NB4 (cell line): ENCODE data around the gene RBM10.

ENCODE experiments used
- DNase-seq: peaks from one replicate; pipeline ENCODE4 v3.0.0; 2010; ENCODE audit warnings: low read depth
- H3K4me3 ChIP-seq: one replicate; pipeline ENCODE4 v1.5.1; 2011; ENCODE audit warnings: mild to moderate bottlenecking, low read depth, low read length, moderate library complexity
- CTCF ChIP-seq: IDR thresholded peaks from one replicate; pipeline ENCODE4 v1.5.1; 2012; ENCODE audit warnings: low read depth, low read length
- MAX ChIP-seq: IDR thresholded peaks from 2 replicates; pipeline ENCODE4 v1.6.1; 2011; ENCODE audit warnings: low read depth, low read length
- MYC ChIP-seq: IDR thresholded peaks from 2 replicates; pipeline ENCODE4 v1.6.1; 2011; ENCODE audit warnings: low read depth, low read length
- POLR2A ChIP-seq: IDR thresholded peaks from 2 replicates; pipeline ENCODE4 v1.6.1; 2011; ENCODE audit warnings: mild to moderate bottlenecking; ENCODE audit not compliant: insufficient read length; ENCODE audit errors: extremely low read depth

Gene RBM10

GRCh38 chrX:47233333-47234113, 88.5 kb downstream of the RBM10 start:
- no peak for TF ChIP-seq CTCF
- no peak for TF ChIP-seq POLR2A
- TF ChIP-seq MAX, result no peak
- no peak for TF ChIP-seq MYC
- DNase-seq, result peak; percentile 96
- peak overlapping the region; percentile 93 for H3K4me3 ChIP-seq

GRCh38 chrX:47234583-47234982, 89.6 kb downstream of the RBM10 start:
- peak overlapping the region; percentile 93 for H3K4me3 ChIP-seq
- DNase-seq, result no peak
- TF ChIP-seq MAX (no peak), POLR2A (no peak), MYC (no peak), CTCF (no peak)

- peak overlapping the region; percentile 7 for H3K4me3 ChIP-seq
- no peak for DNase-seq
- no peak for TF ChIP-seq POLR2A
- TF ChIP-seq MYC, result no peak
- no peak for TF ChIP-seq MAX
- TF ChIP-seq CTCF, result no peak
Observed at GRCh38 chrX:47235691-47236103, 90.7 kb downstream of the RBM10 start.
